Right lobe of liver (tissue), 6 donors: ENCODE results near the gene ARHGAP27. TPM values are rescaled to one million over a fixed set of nuclear protein-coding genes. Genes with fewer than 3 reads are reported as not detected.
"Not testable (repeated sequence)": the region's sequence is repeated elsewhere in the genome, so short reads cannot be mapped to it uniquely, and the experiment has no call there.

Experiments
- ATAC-seq, 4 donors: fragments of 200-7000 bp; cut with Tn5 transposase; one replicate each; pipeline ENCODE4 v1.9.1; 2020; ENCODE audit warnings: mild to moderate bottlenecking in 4 of 4, moderate library complexity in 4 of 4
- DNase-seq, 3 donors: peaks; one replicate each; pipeline ENCODE4 v3.0.0-alpha.2; 2020
- H3K27ac ChIP-seq, 3 donors: fragments of 200-600 bp; one replicate each; pipeline ENCODE4 v1.8.0; 2022
- H3K27me3 ChIP-seq, 2 donors: fragments of 200-600 bp; one replicate each; pipeline ENCODE4 v1.8.0; 2022
- H3K36me3 ChIP-seq, 4 donors: fragments of 200-600 bp; sonication (generic) in 1 of 4; one replicate each; pipeline versions ENCODE4 v1.5.1 to v1.8.0; 2017 to 2022; ENCODE audit warnings: control low read depth in 1 of 4
- H3K4me1 ChIP-seq, 4 donors: fragments of 200-600 bp; sonication (generic) in 1 of 4; one replicate each; pipeline versions ENCODE4 v1.5.1 to v1.8.0; 2017 to 2022; ENCODE audit warnings: control low read depth in 1 of 4
- H3K4me3 ChIP-seq, 3 donors: fragments of 200-600 bp; one replicate each; pipeline ENCODE4 v1.8.0; 2022
- H3K9me3 ChIP-seq, 4 donors: fragments of 200-600 bp; sonication (generic) in 1 of 4; one replicate each; pipeline versions ENCODE4 v1.5.1 to v1.8.0; 2017 to 2022; ENCODE audit warnings: control low read depth in 1 of 4
- POLR2A ChIP-seq: fragments of 450-650 bp; IDR thresholded peaks from one replicate; pipeline ENCODE4 v1.6.1; 2017; ENCODE audit warnings: antibody characterized with exemption, mild to moderate bottlenecking
- WGBS: methylation state at CpG from one replicate; pipeline ENCODE4 v1.1.6; 2018; ENCODE audit warnings: low coverage, low lambda C conversion rate; ENCODE audit not compliant: insufficient coverage; ENCODE audit errors: missing lambda C conversion rate; 5-methylcytosine and 5-hydroxymethylcytosine counted together
- intact Hi-C, 2 donors: fragments of 100-400 bp; cut with DNase I; formaldehyde crosslinking; loops; one replicate each; pipeline versions ENCODE4 v1.11.2 to v1.14.1; 2022
- total RNA-seq, 6 experiments: library from RNA; depleted of rRNA in 2 of 6; stranded (reverse); fragments of >200 nt in 2 of 6; fragmentation: NEBNext Ultra II Directional in 3 of 6; extraction: Animal tissue kit (Norgen Biotek cat#: 25700) in 3 of 6; gene quantifications; one replicate each; pipeline versions ENCODE4 v1.1.0 to v1.2.4, GENCODE V29; 2016 to 2023
- TF ChIP-seq, protein P1 (sequence below), 4 donors: fragments of 200-600 bp in 3 of 4; fragments of 450-650 bp in 1 of 4; IDR thresholded peaks; one replicate each; pipeline versions ENCODE4 v1.5.1 to v1.8.0; 2016 to 2022; ENCODE audit warnings: antibody characterized with exemption in 4 of 4, mild to moderate bottlenecking in 2 of 4
- donor health status: DM: no; HTN: yes; CAD: no.
- donor health status: DM: no; HTN: no; CAD: no.
- donor health status: DM: no; HTN: no; CAD: no.
- donor health status: DM: no; HTN: yes; CAD: no.
- donor health status: DM: no; HTN: yes; CAD: no.

The ARHGAP27 gene
- total RNA-seq, 6 experiments from 2014 or later: 4.9 to 9.3 (median 6.8) TPM

GRCh38 chr17:45453731-45454130 lies 21.1 kb upstream of the ARHGAP27 start:
- H3K27ac ChIP-seq, H3K4me1 ChIP-seq, H3K9me3 ChIP-seq, H3K36me3 ChIP-seq, H3K4me3 ChIP-seq, intact Hi-C loops, H3K27me3 ChIP-seq, DNase-seq: not testable (repeated sequence)
- peak in 1 of 4 donors; percentile 9 for ATAC-seq
- 90% methylated on average over 2 of the region's 17 CpGs for WGBS

GRCh38 chr17:45453225-45453534 lies 20.5 kb upstream of the ARHGAP27 start:
- H3K36me3 ChIP-seq, ATAC-seq: not testable (repeated sequence)
- 100% methylated on average over 1 of the region's 7 CpGs for WGBS

GRCh38 chr17:45452329-45453224 lies 19.9 kb upstream of the ARHGAP27 start:
- H3K4me1 ChIP-seq, DNase-seq, ATAC-seq, H3K36me3 ChIP-seq, H3K27ac ChIP-seq, intact Hi-C loops, H3K4me3 ChIP-seq, H3K27me3 ChIP-seq, H3K9me3 ChIP-seq: not testable (repeated sequence)
- 70% methylated on average over 5 of the region's 9 CpGs for WGBS

More at GRCh38 chr17:45453225-45453534, 20.5 kb upstream of the ARHGAP27 start:
- intact Hi-C loops, H3K27ac ChIP-seq, H3K27me3 ChIP-seq, DNase-seq, H3K4me3 ChIP-seq, H3K9me3 ChIP-seq, H3K4me1 ChIP-seq: not testable (repeated sequence)

DNA sequence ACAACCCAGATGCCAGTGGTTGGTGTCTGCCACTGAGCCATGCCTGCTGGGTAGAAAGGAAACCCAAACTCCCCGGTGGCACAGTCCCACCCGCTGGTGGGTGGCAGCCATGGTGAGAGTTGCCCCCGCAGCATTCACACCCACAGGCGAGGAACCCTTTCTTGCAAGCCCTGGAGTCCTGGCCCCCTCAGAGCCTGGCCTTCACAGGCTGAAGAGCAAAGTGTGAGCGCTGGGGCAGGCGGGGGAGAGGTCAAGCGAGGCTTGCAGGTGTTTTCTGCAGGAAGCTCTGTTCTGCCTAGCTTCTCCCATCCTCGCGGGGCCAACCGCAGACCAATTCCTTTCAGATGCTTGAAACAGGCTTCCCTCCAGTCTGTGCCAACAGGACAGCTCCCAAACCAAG lies 19.0 kb upstream of the ARHGAP27 start:
- H3K36me3 ChIP-seq, H3K27ac ChIP-seq: not testable (repeated sequence)

DNA sequence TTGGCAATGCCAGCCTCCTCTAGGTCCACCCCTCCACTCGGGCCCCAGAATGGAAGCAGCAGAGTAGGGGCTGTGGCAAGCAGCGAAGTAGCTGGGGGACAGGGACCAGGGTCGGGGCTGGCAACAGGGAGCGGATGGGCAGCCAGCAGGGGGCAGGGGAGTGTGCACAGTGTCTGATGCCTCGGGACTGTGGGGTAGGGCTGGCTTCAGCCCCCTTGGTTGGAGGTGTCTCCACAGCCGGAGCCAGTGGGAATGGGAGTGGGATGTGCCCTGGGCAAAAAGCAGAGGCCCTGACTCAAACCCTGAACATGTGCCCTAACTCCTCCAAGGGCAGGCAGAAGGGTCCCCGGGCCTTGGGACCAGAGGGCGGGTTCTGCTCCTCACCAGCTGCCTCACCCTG lies 18.5 kb upstream of the ARHGAP27 start:
- Histone ChIP-seq H3K36me3 (peaks cover 0 to 5% (median 0%) of the 10 kb centered on the region in 4 donors), H3K4me3 (no peak overlapping the region), H3K4me1 (peaks cover 0 to 23% (median 3%) of the 10 kb centered on the region in 4 donors), H3K9me3 (no peaks in the 10 kb centered on the region), H3K27me3 (no peaks in the 10 kb centered on the region), H3K27ac (no peak overlapping the region)
- DNase-seq (no peak), ATAC-seq (no peak)
- intact Hi-C loops: no loop called here
- 100% methylated on average over 2 of the region's 8 CpGs for WGBS
- TF ChIP-seq, protein P1, sequence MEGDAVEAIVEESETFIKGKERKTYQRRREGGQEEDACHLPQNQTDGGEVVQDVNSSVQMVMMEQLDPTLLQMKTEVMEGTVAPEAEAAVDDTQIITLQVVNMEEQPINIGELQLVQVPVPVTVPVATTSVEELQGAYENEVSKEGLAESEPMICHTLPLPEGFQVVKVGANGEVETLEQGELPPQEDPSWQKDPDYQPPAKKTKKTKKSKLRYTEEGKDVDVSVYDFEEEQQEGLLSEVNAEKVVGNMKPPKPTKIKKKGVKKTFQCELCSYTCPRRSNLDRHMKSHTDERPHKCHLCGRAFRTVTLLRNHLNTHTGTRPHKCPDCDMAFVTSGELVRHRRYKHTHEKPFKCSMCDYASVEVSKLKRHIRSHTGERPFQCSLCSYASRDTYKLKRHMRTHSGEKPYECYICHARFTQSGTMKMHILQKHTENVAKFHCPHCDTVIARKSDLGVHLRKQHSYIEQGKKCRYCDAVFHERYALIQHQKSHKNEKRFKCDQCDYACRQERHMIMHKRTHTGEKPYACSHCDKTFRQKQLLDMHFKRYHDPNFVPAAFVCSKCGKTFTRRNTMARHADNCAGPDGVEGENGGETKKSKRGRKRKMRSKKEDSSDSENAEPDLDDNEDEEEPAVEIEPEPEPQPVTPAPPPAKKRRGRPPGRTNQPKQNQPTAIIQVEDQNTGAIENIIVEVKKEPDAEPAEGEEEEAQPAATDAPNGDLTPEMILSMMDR (IDR thresholded peaks at IDR 0.05): no peak
- no peak for TF ChIP-seq POLR2A

More for the DNA sequence above, 19.0 kb upstream of the ARHGAP27 start:
- H3K9me3 ChIP-seq, DNase-seq, ATAC-seq, H3K27me3 ChIP-seq, intact Hi-C loops, H3K4me3 ChIP-seq: not testable (repeated sequence)
- peaks cover 0 to 18% (median 3%) of the 10 kb centered on the region in 4 donors for H3K4me1 ChIP-seq
- no CpG with 5 or more reads among the region's 10 CpGs for WGBS

GRCh38 chr17:45449708-45450329 lies 17.1 kb upstream of the ARHGAP27 start:
- 100% methylated on average over 1 of the region's 1 CpG for WGBS
- H3K27ac ChIP-seq, ATAC-seq, H3K36me3 ChIP-seq, H3K4me3 ChIP-seq, intact Hi-C loops, H3K27me3 ChIP-seq, H3K9me3 ChIP-seq, DNase-seq: not testable (repeated sequence)
- peaks cover 0 to 27% (median 3%) of the 10 kb centered on the region in 4 donors for H3K4me1 ChIP-seq

DNA sequence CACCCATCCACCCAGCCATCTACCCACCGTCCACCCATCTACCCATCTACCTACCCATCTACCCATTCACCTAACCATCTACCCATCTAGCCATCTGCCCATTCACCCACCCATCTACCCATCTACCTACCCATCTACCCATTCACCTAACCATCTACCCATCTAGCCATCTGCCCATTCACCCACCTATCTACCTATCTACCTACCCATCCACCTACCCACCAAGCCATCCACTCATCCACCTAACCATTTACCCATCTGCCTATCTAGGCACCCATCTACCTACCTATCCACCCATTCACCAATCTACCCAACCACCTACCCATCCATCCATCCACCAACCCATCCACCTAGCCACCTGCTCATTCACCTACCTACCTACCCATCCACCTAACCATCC lies 16.6 kb upstream of the ARHGAP27 start:
- H3K27ac ChIP-seq, intact Hi-C loops, ATAC-seq, H3K4me3 ChIP-seq, H3K27me3 ChIP-seq, DNase-seq, H3K36me3 ChIP-seq, H3K9me3 ChIP-seq: not testable (repeated sequence)
- H3K4me1 ChIP-seq: peaks cover 0 to 27% (median 3%) of the 10 kb centered on the region in 4 donors
- WGBS: no CpG with 5 or more reads among the region's 1 CpG

- DNase-seq, H3K9me3 ChIP-seq, H3K4me3 ChIP-seq, H3K27me3 ChIP-seq, intact Hi-C loops, ATAC-seq, H3K27ac ChIP-seq, H3K36me3 ChIP-seq: not testable (repeated sequence)
- no CpG with 5 or more reads among the region's 1 CpG for WGBS
- peaks cover 0 to 27% (median 3%) of the 10 kb centered on the region in 4 donors for H3K4me1 ChIP-seq
These were observed 15.8 kb upstream of the ARHGAP27 start for GRCh38 chr17:45448483-45448882.

DNA sequence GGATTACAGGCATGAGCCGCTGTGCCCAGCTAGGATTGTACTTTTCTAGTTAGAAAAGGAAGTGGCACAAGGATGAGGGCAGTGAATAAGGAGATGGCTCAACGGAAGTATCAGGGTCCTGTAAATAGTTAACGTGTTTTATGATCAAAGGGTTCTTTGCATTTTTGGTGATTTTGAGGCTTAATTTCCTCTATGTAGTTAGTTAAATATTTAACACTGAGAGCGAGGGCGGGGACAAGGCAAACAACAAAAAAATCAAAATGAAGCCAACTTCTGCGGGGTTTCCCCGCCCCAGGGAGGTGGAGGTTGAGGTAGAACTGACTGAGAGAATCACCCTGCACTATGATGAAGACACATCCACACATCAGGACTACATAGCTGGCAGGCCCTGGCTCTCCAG lies 15.4 kb upstream of the ARHGAP27 start:
- intact Hi-C loops, H3K4me3 ChIP-seq, H3K36me3 ChIP-seq, H3K9me3 ChIP-seq, H3K27me3 ChIP-seq: not testable (repeated sequence)
- WGBS: 19% methylated on average over 7 of the region's 7 CpGs
- Histone ChIP-seq H3K27ac (peak overlapping the region in 2 of 3 donors; percentile 33 to 47), H3K4me1 (peaks cover 0 to 27% (median 3%) of the 10 kb centered on the region in 4 donors)
- ATAC-seq: peak in 3 of 4 donors; percentile 33 to 63 (median 36)
- DNase-seq: peak in 1 of 3 donors; percentile 46

- ATAC-seq, intact Hi-C loops, DNase-seq, H3K27me3 ChIP-seq, H3K9me3 ChIP-seq, H3K36me3 ChIP-seq, H3K4me3 ChIP-seq: not testable (repeated sequence)
- H3K4me1 ChIP-seq: peaks cover 0 to 27% (median 3%) of the 10 kb centered on the region in 4 donors
- 48% methylated on average over 11 of the region's 14 CpGs for WGBS
- peak overlapping the region in 2 of 3 donors; percentile 33 to 47 for H3K27ac ChIP-seq
These were observed 15.0 kb upstream of the ARHGAP27 start for GRCh38 chr17:45447650-45448049.
